Adrenal gland (tissue), 12 donors: ENCODE results near the gene HFM1. TPM values are rescaled to one million over a fixed set of nuclear protein-coding genes. Genes with fewer than 3 reads are reported as not detected.
"Not testable (repeated sequence)": the region's sequence is repeated elsewhere in the genome, so short reads cannot be mapped to it uniquely, and the experiment has no call there.

Source experiments
- DNase-seq, 7 donors: peaks; one replicate each; pipeline ENCODE4 v3.0.0-alpha.2; 2019 to 2020
- H3K27ac ChIP-seq, 5 donors: fragments of 200-600 bp; sonication (generic) in 4 of 5; 1 replicate in 3 of 5; 2 replicates in 2 of 5; pipeline versions ENCODE4 v1.5.1 to v1.8.0; 2016 to 2020; ENCODE audit warnings: mild to moderate bottlenecking in 1 of 5
- H3K27me3 ChIP-seq: fragments of 200-600 bp; 2 replicates; pipeline ENCODE4 v1.8.0; 2021
- H3K36me3 ChIP-seq, 2 donors: fragments of 200-600 bp; replicated peaks in 1 of 2; 1 replicate in 1 of 2; 2 replicates in 1 of 2; pipeline versions ENCODE4 v1.5.1 to v1.8.0; 2018 to 2022
- H3K4me1 ChIP-seq, 2 donors: fragments of 200-600 bp; replicated peaks in 1 of 2; 1 replicate in 1 of 2; 2 replicates in 1 of 2; pipeline versions ENCODE4 v1.5.1 to v1.8.0; 2018 to 2021
- H3K4me3 ChIP-seq, 4 donors: fragments of 200-600 bp; sonication (generic) in 3 of 4; one replicate each; pipeline ENCODE4 v1.5.1; 2016 to 2018
- H3K9me3 ChIP-seq, 3 donors: fragments of 200-600 bp; sonication (generic) in 1 of 3; replicated peaks in 1 of 3; 1 replicate in 2 of 3; 2 replicates in 1 of 3; pipeline versions ENCODE4 v1.5.1 to v1.8.0; 2016 to 2021
- POLR2A ChIP-seq, 2 donors: fragments of 450-650 bp; IDR thresholded peaks; one replicate each; pipeline ENCODE4 v1.6.1; 2017; ENCODE audit warnings: antibody characterized with exemption in 2 of 2, mild to moderate bottlenecking in 2 of 2, moderate library complexity in 1 of 2
- WGBS, 4 donors: extraction: QIAGEN DNeasy Blood & Tissue Kit in 2 of 4; methylation state at CpG; one replicate each; pipeline versions ENCODE4 v1.1.5 to v1.1.7; 2013 to 2017; 5-methylcytosine and 5-hydroxymethylcytosine counted together
- intact Hi-C, 2 donors: fragments of 100-400 bp; cut with DNase I; formaldehyde crosslinking; loops; one replicate each; pipeline versions ENCODE4 v1.14.1 to v1.15.0; 2022 to 2023
- polyA plus RNA-seq, 3 donors: library from polyadenylated mRNA; stranded (reverse); fragments of 200-250 nt in 2 of 3; fragments of 350-450 nt in 1 of 3; fragmentation: Illumina TruSeq in 1 of 3; extraction: RNeasy Lipid Tissue Mini Kit (QIAGEN cat#74804) in 1 of 3; gene quantifications; one replicate each; pipeline ENCODE4 v1.2.3, GENCODE V29; 2013 to 2014
- total RNA-seq, 9 donors: library from RNA; depleted of rRNA in 4 of 9; stranded (reverse); fragments of >200 nt in 4 of 9; fragments of 120-200 nt in 1 of 9; fragmentation: NEBNext Ultra II Directional in 1 of 9; extraction: Animal tissue kit (Norgen Biotek cat#: 25700) in 1 of 9; gene quantifications; one replicate each; pipeline versions ENCODE4 v1.1.0 to v1.2.4, GENCODE V29; 2013 to 2023
- TF ChIP-seq, protein P1 (sequence below), 6 experiments: fragments of 450-650 bp in 4 of 6; fragments of 200-600 bp in 2 of 6; sonication (generic) in 1 of 6; IDR thresholded peaks; 1 replicate in 5 of 6; 2 replicates in 1 of 6; pipeline versions ENCODE4 v1.5.1 to v1.8.0; 2016 to 2021; ENCODE audit warnings: antibody characterized with exemption in 6 of 6, mild to moderate bottlenecking in 2 of 6, moderate library complexity in 1 of 6
- donor health status: healthy with polysubstance abuse.
- donor health status: Bipolar disorder and iron deficiency.
- donor health status: DM: yes; HTN: yes; CAD: no.
- donor health status: DM: no; HTN: no; CAD: no.
- donor health status: DM: no; HTN: no; CAD: no.
- donor health status: DM: yes; HTN: yes; CAD: no.

Gene HFM1
- total and polyA plus RNA-seq, 12 donors = 0.17 to 8.6 (median 1.0) TPM; not detected in 1

- Histone ChIP-seq H3K9me3 (no peaks in the 10 kb centered on the region), H3K4me3 (no peak overlapping the region), H3K36me3 (no peaks in the 10 kb centered on the region), H3K27me3 (no peaks in the 10 kb centered on the region), H3K27ac (no peak overlapping the region), H3K4me1 (no peaks in the 10 kb centered on the region)
- 69 to 82% (median 77%) methylated on average over 1 of the region's 1 CpG for WGBS, 4 donors
- no peak for DNase-seq
- intact Hi-C loops = no loop called here
- TF ChIP-seq, protein P1, sequence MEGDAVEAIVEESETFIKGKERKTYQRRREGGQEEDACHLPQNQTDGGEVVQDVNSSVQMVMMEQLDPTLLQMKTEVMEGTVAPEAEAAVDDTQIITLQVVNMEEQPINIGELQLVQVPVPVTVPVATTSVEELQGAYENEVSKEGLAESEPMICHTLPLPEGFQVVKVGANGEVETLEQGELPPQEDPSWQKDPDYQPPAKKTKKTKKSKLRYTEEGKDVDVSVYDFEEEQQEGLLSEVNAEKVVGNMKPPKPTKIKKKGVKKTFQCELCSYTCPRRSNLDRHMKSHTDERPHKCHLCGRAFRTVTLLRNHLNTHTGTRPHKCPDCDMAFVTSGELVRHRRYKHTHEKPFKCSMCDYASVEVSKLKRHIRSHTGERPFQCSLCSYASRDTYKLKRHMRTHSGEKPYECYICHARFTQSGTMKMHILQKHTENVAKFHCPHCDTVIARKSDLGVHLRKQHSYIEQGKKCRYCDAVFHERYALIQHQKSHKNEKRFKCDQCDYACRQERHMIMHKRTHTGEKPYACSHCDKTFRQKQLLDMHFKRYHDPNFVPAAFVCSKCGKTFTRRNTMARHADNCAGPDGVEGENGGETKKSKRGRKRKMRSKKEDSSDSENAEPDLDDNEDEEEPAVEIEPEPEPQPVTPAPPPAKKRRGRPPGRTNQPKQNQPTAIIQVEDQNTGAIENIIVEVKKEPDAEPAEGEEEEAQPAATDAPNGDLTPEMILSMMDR (IDR thresholded peaks at IDR 0.05) = peak in 2 of 6 experiments; percentile 18 to 21
- no peak for TF ChIP-seq POLR2A (IDR thresholded peaks at IDR 0.05)
These were observed 36.2 kb upstream of the HFM1 start for GRCh38 chr1:91440847-91441246.

GRCh38 chr1:91439016-91439415 lies 34.4 kb upstream of the HFM1 start:
- intact Hi-C loops = no loop called here
- Histone ChIP-seq H3K4me1 (no peaks in the 10 kb centered on the region), H3K9me3 (no peaks in the 10 kb centered on the region), H3K27ac (no peak overlapping the region), H3K27me3 (no peaks in the 10 kb centered on the region), H3K36me3 (no peaks in the 10 kb centered on the region), H3K4me3 (no peak overlapping the region)
- no peak for TF ChIP-seq POLR2A (IDR thresholded peaks at IDR 0.05)
- TF ChIP-seq, protein P1 (IDR thresholded peaks at IDR 0.05) = no peak
- DNase-seq = no peak

- DNase-seq = no peak
- 51 to 69% (median 64%) methylated on average over 5 to 13 of the region's 13 CpGs for WGBS, 4 donors
- no peak overlapping the region for H3K27ac ChIP-seq
- H3K36me3 ChIP-seq = no peaks in the 10 kb centered on the region
- H3K4me3 ChIP-seq = no peak overlapping the region
- TF ChIP-seq, protein P1 (IDR thresholded peaks at IDR 0.05) = no peak
- no peaks in the 10 kb centered on the region for H3K4me1 ChIP-seq
- intact Hi-C loops = no loop called here
- no peaks in the 10 kb centered on the region for H3K27me3 ChIP-seq
- no peaks in the 10 kb centered on the region for H3K9me3 ChIP-seq
These were observed 23.7 kb upstream of the HFM1 start for GRCh38 chr1:91428182-91428798.

DNA sequence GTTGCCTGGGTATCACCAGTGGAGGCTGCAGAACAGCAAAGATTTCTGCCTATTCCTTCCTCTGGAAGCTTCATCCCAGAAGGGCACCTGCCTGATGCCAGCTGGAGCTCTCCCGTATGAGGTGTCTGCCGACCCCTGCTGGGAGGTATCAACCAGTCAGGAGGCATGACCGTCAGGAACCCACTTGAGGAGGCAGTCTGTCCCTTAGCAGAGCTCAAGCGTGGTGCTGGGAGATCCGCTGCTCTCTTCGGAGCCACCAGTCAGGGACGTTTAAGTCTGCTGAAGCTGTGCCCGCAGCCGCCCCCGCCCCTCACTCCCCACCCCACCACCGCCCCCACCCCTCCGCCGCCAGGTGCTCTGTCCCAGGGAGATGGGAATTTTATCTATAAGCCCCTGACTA lies 23.1 kb upstream of the HFM1 start:
- TF ChIP-seq, protein P1 (IDR thresholded peaks at IDR 0.05) = no peak
- TF ChIP-seq POLR2A (IDR thresholded peaks at IDR 0.05) = no peak
- Histone ChIP-seq H3K4me1 (no peaks in the 10 kb centered on the region), H3K36me3 (no peaks in the 10 kb centered on the region), H3K9me3 (no peaks in the 10 kb centered on the region), H3K4me3 (no peak overlapping the region), H3K27ac (no peak overlapping the region), H3K27me3 (no peaks in the 10 kb centered on the region)
- no peak for DNase-seq
- intact Hi-C loops = no loop called here
- WGBS, 4 donors = 40 to 70% (median 63%) methylated on average over 1 to 13 of the region's 13 CpGs

- H3K36me3 ChIP-seq, H3K4me1 ChIP-seq, intact Hi-C loops, H3K4me3 ChIP-seq, H3K27me3 ChIP-seq, H3K27ac ChIP-seq, H3K9me3 ChIP-seq, DNase-seq: not testable (repeated sequence)
- 79 to 84% (median 83%) methylated on average over 4 of the region's 4 CpGs for WGBS, 4 donors
These were observed 17.9 kb upstream of the HFM1 start for GRCh38 chr1:91422523-91422922.
